Mucosa of rectum (tissue), 2 donors: Measurements from ENCODE around the gene EVI5.

Experiments
- H3K27ac ChIP-seq, 2 donors: one replicate each; pipeline ENCODE4 v1.7.0; 2013; ENCODE audit warnings: inconsistent platforms in 2 of 2, low read depth in 2 of 2, low read length in 2 of 2
- H3K27me3 ChIP-seq, 2 donors: one replicate each; pipeline ENCODE4 v1.7.0; 2013; ENCODE audit warnings: low read length in 2 of 2; ENCODE audit not compliant: control insufficient read depth in 2 of 2, insufficient read depth in 2 of 2
- H3K36me3 ChIP-seq, 2 donors: one replicate each; pipeline ENCODE4 v1.7.0; 2013; ENCODE audit warnings: low read length in 2 of 2; ENCODE audit not compliant: control insufficient read depth in 2 of 2, insufficient read depth in 2 of 2
- H3K4me1 ChIP-seq, 2 donors: one replicate each; pipeline ENCODE4 v1.7.0; 2013; ENCODE audit warnings: low read length in 2 of 2, mild to moderate bottlenecking in 1 of 2; ENCODE audit not compliant: control insufficient read depth in 2 of 2, insufficient read depth in 2 of 2
- H3K4me3 ChIP-seq, 2 donors: one replicate each; pipeline ENCODE4 v1.7.0; 2013; ENCODE audit warnings: low read length in 2 of 2
- H3K9ac ChIP-seq, 2 donors: one replicate each; pipeline ENCODE4 v1.7.0; 2013; ENCODE audit warnings: low read length in 2 of 2, low read depth in 1 of 2, mild to moderate bottlenecking in 1 of 2
- H3K9me3 ChIP-seq, 2 donors: one replicate each; pipeline ENCODE4 v1.7.0; 2013; ENCODE audit warnings: low read length in 2 of 2; ENCODE audit not compliant: control insufficient read depth in 2 of 2
- donor health status: healthy.
- donor health status: Normal muscosa, but diverticular disease.

EVI5 gene

GRCh38 chr1:92505015-92505692, 279.8 kb downstream of the EVI5 start:
- no peaks in the 10 kb centered on the region for H3K36me3 ChIP-seq
- no peak overlapping the region for H3K9ac ChIP-seq
- no peak overlapping the region for H3K27ac ChIP-seq
- H3K4me1 ChIP-seq: no peaks in the 10 kb centered on the region
- H3K9me3 ChIP-seq: no peaks in the 10 kb centered on the region
- H3K4me3 ChIP-seq: no peak overlapping the region
- H3K27me3 ChIP-seq: no peaks in the 10 kb centered on the region

GRCh38 chr1:92504291-92505014, 280.5 kb downstream of the EVI5 start:
- Histone ChIP-seq H3K4me1 (no peaks in the 10 kb centered on the region), H3K4me3 (no peak overlapping the region), H3K9ac (no peak overlapping the region), H3K27ac (no peak overlapping the region), H3K27me3 (no peaks in the 10 kb centered on the region), H3K9me3 (no peaks in the 10 kb centered on the region), H3K36me3 (no peaks in the 10 kb centered on the region)

DNA sequence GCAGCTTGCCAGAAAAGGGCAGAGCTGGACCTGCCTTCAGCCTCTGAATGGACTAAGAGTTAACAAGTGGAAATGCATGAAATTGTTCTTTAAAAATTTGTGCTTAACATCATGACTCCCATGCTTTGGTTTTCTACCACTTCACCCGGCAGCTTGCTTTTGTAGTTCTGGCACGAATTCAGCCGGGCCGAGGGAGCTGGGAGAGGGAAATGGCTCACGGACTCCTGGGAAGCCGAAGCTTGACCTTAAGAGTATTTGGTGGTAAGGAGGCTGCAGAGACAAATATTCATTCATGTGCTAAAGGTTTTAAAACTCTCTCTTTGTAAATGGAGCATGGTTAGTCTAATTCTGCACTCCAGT, 281.0 kb downstream of the EVI5 start:
- no peak overlapping the region for H3K27ac ChIP-seq
- H3K36me3 ChIP-seq: no peaks in the 10 kb centered on the region
- H3K9ac ChIP-seq: no peak overlapping the region
- no peaks in the 10 kb centered on the region for H3K4me1 ChIP-seq
- H3K27me3 ChIP-seq: no peaks in the 10 kb centered on the region
- H3K4me3 ChIP-seq: no peak overlapping the region
- no peaks in the 10 kb centered on the region for H3K9me3 ChIP-seq

DNA sequence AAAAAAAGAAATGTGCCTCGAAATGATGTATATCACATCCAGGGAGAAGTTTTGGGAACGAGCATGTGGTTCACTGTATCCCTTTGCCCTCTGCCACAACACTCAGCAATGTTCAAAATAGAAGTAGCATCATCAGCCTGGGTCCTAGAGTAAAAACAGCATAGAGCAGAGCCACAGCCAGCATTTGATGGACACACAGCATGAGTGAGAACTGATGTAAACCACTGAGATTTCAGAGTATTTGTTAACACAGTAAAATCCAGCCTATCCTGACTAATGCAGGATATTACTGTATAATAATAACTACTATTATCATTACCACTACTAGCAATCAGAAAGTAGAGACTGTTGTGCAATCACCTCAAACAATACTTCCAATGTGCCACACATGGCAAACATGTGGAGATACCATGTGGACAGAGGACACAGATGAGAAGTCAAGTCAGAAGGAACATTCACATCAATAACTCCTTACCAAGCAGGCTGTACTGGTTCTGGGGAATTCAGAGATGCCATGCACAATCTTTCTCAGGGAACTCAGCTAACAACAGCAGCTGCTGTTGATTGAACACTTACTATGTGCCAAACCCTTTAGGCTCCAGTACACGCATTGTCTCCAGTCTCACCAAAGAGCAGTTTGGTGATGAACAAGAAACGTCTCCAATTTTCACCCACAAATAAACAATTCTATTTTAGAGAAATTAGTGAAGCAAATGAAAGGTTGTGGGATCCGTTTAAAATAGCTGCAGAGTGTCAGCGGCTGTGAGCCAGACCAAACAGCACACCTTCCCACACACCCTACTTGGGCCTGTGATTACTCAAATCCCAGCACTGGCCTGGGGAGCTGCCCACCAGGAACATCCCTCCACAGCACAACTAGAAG, 281.6 kb downstream of the EVI5 start:
- H3K27me3 ChIP-seq: no peaks in the 10 kb centered on the region
- no peak overlapping the region for H3K27ac ChIP-seq
- H3K4me3 ChIP-seq: no peak overlapping the region
- H3K36me3 ChIP-seq: no peaks in the 10 kb centered on the region
- no peak overlapping the region for H3K9ac ChIP-seq
- no peaks in the 10 kb centered on the region for H3K4me1 ChIP-seq
- no peaks in the 10 kb centered on the region for H3K9me3 ChIP-seq

DNA sequence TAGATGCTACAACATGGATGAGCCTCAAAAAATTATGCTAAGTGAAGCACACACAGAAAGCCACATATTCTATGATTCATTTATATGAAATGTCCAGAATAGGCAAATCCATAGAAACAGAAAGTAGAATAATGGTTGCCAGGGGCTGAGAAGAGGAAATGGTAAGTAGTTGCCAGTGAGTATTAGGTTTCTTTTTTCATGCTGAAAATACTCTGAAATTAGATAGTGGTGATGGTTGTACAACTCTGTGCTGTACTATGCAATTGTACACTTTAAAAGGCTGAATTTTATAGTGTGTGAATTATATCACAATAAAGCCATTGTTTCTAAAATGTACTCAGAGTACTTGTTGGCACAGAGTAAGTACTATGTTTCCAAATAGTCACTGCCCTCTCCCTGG, 282.7 kb downstream of the EVI5 start:
- Histone ChIP-seq H3K36me3 (no peaks in the 10 kb centered on the region), H3K9me3 (no peaks in the 10 kb centered on the region), H3K4me1 (no peaks in the 10 kb centered on the region), H3K4me3 (no peak overlapping the region), H3K9ac (no peak overlapping the region), H3K27ac (no peak overlapping the region), H3K27me3 (no peaks in the 10 kb centered on the region)

DNA sequence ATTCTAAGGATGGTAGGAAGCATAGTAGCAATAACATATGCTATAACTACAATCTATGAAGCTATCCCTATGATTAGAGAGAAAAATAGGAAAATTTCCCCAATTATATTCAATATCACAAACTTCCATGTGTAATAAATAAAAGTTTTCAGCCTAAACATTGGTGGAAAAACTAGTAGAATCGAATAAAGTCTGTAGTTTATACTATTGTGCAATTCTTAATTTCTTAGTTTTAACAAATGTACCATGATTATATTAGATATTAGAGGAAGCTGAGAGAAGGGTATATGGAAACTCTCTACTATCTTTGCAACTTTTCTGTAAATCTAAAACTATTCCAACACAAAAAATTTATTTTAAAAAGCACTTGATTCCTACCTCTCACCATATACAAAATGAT, 284.4 kb downstream of the EVI5 start:
- Histone ChIP-seq H3K36me3 (no peaks in the 10 kb centered on the region), H3K4me3 (no peak overlapping the region), H3K27ac (no peak overlapping the region), H3K9ac (no peak overlapping the region), H3K27me3 (no peaks in the 10 kb centered on the region), H3K4me1 (no peaks in the 10 kb centered on the region), H3K9me3 (no peaks in the 10 kb centered on the region)

GRCh38 chr1:92495392-92496063, 289.4 kb downstream of the EVI5 start:
- H3K4me3 ChIP-seq: no peak overlapping the region
- H3K9me3 ChIP-seq: no peaks in the 10 kb centered on the region
- H3K9ac ChIP-seq: no peak overlapping the region
- no peaks in the 10 kb centered on the region for H3K4me1 ChIP-seq
- H3K27me3 ChIP-seq: no peaks in the 10 kb centered on the region
- H3K27ac ChIP-seq: no peak overlapping the region
- no peaks in the 10 kb centered on the region for H3K36me3 ChIP-seq

- no peaks in the 10 kb centered on the region for H3K36me3 ChIP-seq
- H3K9me3 ChIP-seq: no peaks in the 10 kb centered on the region
- no peak overlapping the region for H3K4me3 ChIP-seq
- H3K9ac ChIP-seq: no peak overlapping the region
- no peak overlapping the region for H3K27ac ChIP-seq
- H3K27me3 ChIP-seq: no peaks in the 10 kb centered on the region
- no peaks in the 10 kb centered on the region for H3K4me1 ChIP-seq
Measured at GRCh38 chr1:92494485-92495141, 290.3 kb downstream of the EVI5 start.

GRCh38 chr1:92493139-92493538, 291.8 kb downstream of the EVI5 start:
- Histone ChIP-seq H3K4me3 (no peak overlapping the region), H3K36me3 (no peaks in the 10 kb centered on the region), H3K27ac (no peak overlapping the region), H3K9me3 (no peaks in the 10 kb centered on the region), H3K27me3 (peaks cover 0 to 4% of the 10 kb centered on the region in 2 donors), H3K4me1 (no peaks in the 10 kb centered on the region), H3K9ac (no peak overlapping the region)
